Ishikawa (cell line): ENCODE measurements around the gene DAND5.

Experiments
- CEBPB ChIP-seq: IDR thresholded peaks from 2 replicates; pipeline ENCODE4 v1.6.1; 2012
- CREB1 ChIP-seq: IDR thresholded peaks from 2 replicates; pipeline ENCODE4 v1.6.1; 2012; ENCODE audit warnings: low read depth
- EGR1 ChIP-seq: IDR thresholded peaks from 2 replicates; pipeline ENCODE4 v1.6.1; 2012
- EP300 ChIP-seq: IDR thresholded peaks from 2 replicates; pipeline ENCODE4 v1.6.1; 2012; ENCODE audit warnings: borderline replicate concordance
- FOXM1 ChIP-seq: IDR thresholded peaks from 2 replicates; pipeline ENCODE4 v1.6.1; 2012; ENCODE audit warnings: low read depth, borderline replicate concordance
- NFIC ChIP-seq: IDR thresholded peaks from 2 replicates; pipeline ENCODE4 v1.6.1; 2012
- RAD21 ChIP-seq: IDR thresholded peaks from 2 replicates; pipeline ENCODE4 v1.6.1; 2012; ENCODE audit warnings: low read depth
- REST ChIP-seq: IDR thresholded peaks from 2 replicates; pipeline ENCODE4 v1.6.1; 2012; ENCODE audit warnings: low read depth, mild to moderate bottlenecking
- TAF1 ChIP-seq: IDR thresholded peaks from 2 replicates; pipeline ENCODE4 v1.6.1; 2012; ENCODE audit warnings: low read depth, mild to moderate bottlenecking
- TCF12 ChIP-seq: IDR thresholded peaks from 2 replicates; pipeline ENCODE4 v1.6.1; 2012; ENCODE audit warnings: low read depth
- TEAD4 ChIP-seq: IDR thresholded peaks from 2 replicates; pipeline ENCODE4 v1.6.1; 2012
- YY1 ChIP-seq: IDR thresholded peaks from 2 replicates; pipeline ENCODE4 v1.6.1; 2012; ENCODE audit warnings: low read depth
- ZBTB7A ChIP-seq: IDR thresholded peaks from 2 replicates; pipeline ENCODE4 v1.6.1; 2012; ENCODE audit warnings: low read depth
- TF ChIP-seq, protein P1 (sequence below): IDR thresholded peaks from 2 replicates; pipeline ENCODE4 v1.6.1; 2012
- TF ChIP-seq, protein P2 (sequence below): IDR thresholded peaks from 2 replicates; pipeline ENCODE4 v1.6.1; 2012

DAND5 gene

GRCh38 chr19:12946092-12946721 lies 23.2 kb upstream of the DAND5 start:
- TF ChIP-seq TAF1 (peak; percentile 38; the same call in 1 of the 2 replicates), ZBTB7A (peak; percentile 77; the same call in 1 of the 2 replicates)
- TF ChIP-seq, protein P1, sequence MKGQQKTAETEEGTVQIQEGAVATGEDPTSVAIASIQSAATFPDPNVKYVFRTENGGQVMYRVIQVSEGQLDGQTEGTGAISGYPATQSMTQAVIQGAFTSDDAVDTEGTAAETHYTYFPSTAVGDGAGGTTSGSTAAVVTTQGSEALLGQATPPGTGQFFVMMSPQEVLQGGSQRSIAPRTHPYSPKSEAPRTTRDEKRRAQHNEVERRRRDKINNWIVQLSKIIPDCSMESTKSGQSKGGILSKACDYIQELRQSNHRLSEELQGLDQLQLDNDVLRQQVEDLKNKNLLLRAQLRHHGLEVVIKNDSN: no peak

- TF ChIP-seq FOXM1: no peak
- TF ChIP-seq CREB1: no peak
- TF ChIP-seq EGR1: no peak
- TF ChIP-seq ZBTB7A: no peak
- no peak for TF ChIP-seq TCF12
- TF ChIP-seq CEBPB: no peak
- no peak for TF ChIP-seq YY1
- no peak for TF ChIP-seq EP300
- TF ChIP-seq, protein P2, sequence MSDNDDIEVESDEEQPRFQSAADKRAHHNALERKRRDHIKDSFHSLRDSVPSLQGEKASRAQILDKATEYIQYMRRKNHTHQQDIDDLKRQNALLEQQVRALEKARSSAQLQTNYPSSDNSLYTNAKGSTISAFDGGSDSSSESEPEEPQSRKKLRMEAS: no peak
- TF ChIP-seq REST: no peak
- TF ChIP-seq RAD21: no peak
- no peak for TF ChIP-seq TAF1
- no peak for TF ChIP-seq NFIC
Measured at GRCh38 chr19:12946731-12947496, 22.5 kb upstream of the DAND5 start.

DNA sequence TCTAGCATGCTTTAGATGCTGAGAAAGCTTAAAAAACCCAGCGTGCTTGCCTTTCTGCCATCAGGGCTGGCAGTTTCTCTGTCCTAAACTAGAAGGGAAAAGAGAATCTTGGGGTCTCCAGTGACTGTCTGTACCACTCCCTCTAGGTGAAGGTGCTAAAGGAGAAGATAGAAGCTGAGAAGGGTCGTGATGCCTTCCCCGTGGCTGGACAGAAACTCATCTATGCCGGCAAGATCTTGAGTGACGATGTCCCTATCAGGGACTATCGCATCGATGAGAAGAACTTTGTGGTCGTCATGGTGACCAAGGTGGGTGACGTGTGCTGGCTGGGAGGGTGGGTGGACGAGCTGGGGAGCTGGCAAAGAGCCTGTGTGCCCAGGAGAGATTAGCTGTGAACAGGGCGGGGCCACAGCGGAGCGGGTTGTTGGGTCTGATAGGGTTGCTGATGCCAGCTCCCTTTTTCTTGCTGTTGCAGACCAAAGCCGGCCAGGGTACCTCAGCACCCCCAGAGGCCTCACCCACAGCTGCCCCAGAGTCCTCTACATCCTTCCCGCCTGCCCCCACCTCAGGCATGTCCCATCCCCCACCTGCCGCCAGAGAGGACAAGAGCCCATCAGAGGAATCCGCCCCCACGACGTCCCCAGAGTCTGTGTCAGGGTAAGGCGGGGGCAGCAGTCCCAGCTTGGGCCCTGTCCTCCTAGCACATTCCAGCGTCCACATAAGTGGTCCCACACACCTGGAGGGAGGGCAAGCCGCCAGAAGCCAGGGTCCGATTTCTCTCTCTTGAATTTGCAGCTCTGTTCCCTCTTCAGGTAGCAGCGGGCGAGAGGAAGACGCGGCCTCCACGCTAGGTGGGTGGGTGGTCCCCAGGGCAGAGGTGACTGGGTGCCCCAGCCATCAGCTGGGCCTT lies 21.4 kb upstream of the DAND5 start:
- TF ChIP-seq TAF1 (no peak), REST (no peak), CEBPB (no peak), EP300 (no peak), TEAD4 (no peak), ZBTB7A (no peak), NFIC (no peak), YY1 (no peak), CREB1 (no peak), RAD21 (no peak), EGR1 (no peak), TCF12 (no peak)
- TF ChIP-seq, protein P1: no peak
- TF ChIP-seq, protein P2: no peak

DNA sequence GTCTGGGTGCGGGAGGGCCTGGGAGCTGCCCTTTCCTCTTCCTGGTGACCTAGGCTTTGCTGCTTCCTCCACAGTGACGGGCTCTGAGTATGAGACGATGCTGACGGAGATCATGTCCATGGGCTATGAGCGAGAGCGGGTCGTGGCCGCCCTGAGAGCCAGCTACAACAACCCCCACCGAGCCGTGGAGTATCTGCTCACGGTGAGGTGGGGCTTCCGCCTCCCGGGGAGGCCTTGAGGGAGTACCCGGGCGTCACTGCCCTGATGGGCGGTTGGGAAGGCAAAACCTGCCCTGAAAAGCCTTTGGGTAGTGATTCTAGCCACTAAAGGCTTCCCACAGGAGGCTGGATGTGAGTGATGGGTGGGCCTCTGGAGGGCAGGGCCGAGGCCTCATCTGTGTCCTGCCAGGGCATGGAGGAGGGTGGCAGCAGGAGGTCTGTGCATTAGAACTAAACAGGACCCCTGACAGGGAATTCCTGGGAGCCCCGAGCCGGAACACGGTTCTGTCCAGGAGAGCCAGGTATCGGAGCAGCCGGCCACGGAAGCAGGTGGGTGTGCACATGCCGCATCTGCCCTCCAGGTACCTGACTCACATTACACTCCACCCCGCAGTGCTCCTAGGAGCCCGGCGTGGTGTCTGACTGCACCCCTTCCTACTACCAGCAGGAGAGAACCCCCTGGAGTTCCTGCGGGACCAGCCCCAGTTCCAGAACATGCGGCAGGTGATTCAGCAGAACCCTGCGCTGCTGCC lies 20.6 kb upstream of the DAND5 start:
- TF ChIP-seq TCF12: peak; percentile 32; the same call in 1 of the 2 replicates
- TF ChIP-seq, protein P2: no peak
- no peak for TF ChIP-seq NFIC
- TF ChIP-seq EP300: peak; percentile 14; the same call in 1 of the 2 replicates
